DMS53 (cell line): ENCODE results near the gene RASGRP4.
"Not testable (repeated sequence)": the region's sequence is repeated elsewhere in the genome, so short reads cannot be mapped to it uniquely, and the experiment has no call there.

Experiments used
- DNase-seq: peaks from one replicate; lab custom pipeline; 2025; lab: John Stamatoyannopoulos, UW

The RASGRP4 gene

GRCh38 chr19:38448225-38448624 lies 22.2 kb upstream of the RASGRP4 start:
- no peak for DNase-seq

DNA sequence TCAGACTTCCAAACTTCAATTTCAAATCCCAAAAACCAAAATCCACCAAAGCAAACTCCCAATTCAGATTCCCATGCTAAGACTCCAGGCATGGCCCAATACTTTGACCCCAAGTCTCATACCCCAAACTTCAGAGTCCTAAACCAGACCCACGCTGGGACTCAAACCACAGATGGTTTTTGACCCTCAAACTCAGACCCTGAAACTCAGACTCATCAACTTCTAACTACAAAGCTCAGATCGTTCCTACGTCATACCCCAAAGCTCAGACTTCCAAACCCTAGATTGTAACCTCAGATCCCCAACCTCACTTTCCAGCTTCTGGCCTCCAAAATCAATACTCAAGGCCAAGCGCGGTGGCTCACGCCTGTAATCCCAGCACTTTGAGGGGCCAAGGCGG lies 19.3 kb upstream of the RASGRP4 start:
- no peak for DNase-seq

DNA sequence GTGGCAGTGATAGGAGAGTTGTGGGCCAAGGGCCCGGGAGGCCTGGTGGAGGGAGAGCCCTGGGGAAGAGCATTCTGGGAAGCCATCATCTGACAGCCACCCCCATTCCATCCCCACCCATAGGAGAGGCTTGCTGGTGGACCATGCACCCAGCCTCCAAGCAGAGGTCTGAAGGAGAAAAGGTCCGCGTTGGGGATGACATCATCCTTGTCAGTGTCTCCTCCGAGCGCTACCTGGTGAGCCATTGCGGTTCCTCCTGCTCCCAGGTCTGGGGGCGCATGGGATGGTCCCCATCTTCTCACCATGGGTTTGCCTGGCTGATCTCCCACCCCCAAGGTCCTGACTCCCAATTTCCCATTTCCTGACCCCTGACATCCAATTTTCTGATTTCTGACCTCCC lies 18.0 kb upstream of the RASGRP4 start:
- peak; percentile 36 for DNase-seq

DNA sequence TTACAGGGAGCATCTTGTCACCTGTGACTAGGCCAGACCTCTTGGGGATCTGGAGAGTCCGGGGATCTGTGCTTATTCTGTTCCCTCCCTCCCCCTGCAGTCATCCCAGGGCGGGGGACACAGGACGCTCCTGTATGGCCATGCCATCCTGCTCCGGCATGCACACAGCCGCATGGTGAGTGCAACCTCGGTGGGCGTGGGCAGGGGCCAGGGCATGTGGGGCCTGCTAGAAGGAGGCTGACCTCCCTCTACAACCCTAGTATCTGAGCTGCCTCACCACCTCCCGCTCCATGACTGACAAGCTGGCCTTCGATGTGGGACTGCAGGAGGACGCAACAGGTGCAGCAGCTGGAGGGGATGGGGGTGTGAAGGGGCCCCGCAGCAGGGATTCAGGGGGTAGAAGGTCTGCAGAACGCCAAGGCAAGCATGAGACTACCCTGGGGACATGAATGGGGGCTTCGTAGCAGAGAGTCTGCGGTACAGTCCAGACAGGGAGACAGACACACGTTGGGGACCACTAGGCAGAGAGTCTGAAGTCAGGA lies 17.5 kb upstream of the RASGRP4 start:
- DNase-seq: peak; percentile 30

- DNase-seq: no peak
Observed at GRCh38 chr19:38442736-38443135, 16.7 kb upstream of the RASGRP4 start.

DNA sequence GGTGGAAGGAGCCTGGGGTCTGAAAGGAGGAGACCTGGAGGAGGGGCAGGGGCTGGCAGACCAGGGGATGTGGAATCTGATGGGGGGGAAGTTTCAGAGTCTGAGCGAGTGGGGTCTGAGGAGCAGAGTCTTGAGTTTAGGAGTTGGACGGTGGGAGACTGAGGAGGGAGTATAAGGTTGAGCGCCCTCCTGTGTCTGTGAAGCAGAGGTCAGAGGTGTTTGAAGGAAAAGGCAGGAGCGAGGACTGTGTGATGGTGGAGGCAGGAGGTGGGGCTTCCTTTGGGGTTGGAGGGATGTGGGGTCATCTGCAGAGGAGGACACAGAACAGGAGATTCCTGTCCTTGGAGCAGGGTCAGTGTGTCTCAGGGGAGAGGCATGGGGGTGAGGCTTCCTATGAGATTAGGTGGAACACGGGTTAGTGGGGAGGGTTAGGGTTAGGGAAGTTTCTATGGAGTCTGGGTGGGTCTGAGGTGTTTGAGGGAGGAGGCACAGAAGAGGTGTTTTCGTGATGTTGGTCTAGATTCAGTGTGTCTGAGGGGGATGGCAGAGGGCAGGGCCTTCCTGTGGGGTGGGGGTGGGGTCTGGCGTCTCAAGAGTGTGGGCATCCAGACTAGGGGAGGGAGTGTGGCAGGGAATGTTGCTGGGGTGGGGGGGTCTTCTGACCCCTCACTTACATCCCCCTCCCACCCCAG lies 15.8 kb upstream of the RASGRP4 start:
- DNase-seq: peak; percentile 35

- DNase-seq: no peak
Observed at GRCh38 chr19:38440592-38440991, 14.6 kb upstream of the RASGRP4 start.

GRCh38 chr19:38437917-38438316 lies 11.9 kb upstream of the RASGRP4 start:
- DNase-seq: no peak

DNA sequence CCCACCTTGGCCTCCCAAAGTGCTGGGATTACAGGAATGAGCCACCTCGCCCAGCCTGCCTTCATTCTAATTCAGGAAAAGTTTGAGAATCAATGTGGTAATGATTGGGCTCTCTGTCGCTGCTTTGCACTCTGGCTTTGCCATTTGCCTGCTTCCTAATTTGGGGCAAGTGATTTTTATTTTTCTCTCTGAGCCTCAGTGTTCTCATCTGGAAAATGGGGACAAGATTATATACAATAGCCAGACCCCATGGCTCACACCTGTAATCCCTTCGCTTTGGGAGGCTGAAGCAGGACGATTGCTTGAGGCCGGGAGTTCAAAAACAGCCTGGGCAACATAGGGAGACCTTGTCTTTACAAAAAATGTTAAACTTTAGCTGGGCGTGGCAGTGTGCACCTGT lies 11.3 kb upstream of the RASGRP4 start:
- DNase-seq: no peak

GRCh38 chr19:38434549-38435051 lies 8.6 kb upstream of the RASGRP4 start:
- DNase-seq: no peak

DNA sequence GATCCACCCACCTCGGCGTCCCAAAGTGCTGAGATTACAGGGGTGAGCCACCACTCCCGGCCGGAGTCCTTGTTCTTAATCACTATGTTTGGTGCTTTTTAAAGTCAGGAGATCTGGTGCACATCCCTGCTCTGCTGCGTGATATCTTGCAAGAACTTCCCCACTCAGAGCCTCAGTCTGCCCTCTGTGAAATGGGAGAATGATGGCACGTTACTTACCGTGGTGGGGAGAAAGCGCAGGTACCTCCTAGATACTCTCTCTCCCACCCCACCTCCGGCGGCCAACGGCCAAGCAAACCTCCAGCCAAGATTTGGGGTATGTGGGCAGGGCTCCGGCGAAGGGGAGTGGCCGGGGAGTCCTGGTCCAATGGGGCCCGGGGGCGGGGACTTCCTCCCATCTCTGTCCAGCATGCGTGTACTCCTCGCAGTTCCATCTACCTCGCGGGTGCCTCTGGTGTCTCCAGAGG lies 7.3 kb upstream of the RASGRP4 start, which contains the start of gene RYR1:
RYR1 (plus strand) TSS at position 424 of the 466 bp plus-strand sequence. CDS start 139 bp downstream, outside the sequence.
- no peak for DNase-seq

DNA sequence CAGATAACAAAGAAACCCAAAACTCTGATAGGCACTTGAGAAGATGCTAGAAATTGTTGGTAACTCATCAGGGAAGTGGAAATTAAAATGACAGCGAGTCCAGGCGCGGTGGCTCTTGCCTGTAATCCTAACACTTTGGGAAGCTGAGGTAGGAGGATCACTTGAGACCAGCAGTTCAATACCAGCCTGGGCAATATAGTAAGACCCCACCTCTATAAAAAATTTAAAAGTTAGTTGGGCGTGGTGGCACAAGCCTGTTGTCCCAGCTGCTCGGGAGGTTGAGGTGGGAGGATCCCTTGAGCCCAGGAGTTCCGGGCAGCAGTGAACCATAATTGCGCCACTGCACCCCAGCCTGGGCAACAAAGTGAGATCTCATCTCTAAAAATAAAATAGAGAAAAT lies 4.9 kb upstream of the RASGRP4 start:
- DNase-seq: no peak

- DNase-seq: no peak
Observed at GRCh38 chr19:38429811-38430156, 3.8 kb upstream of the RASGRP4 start.

DNA sequence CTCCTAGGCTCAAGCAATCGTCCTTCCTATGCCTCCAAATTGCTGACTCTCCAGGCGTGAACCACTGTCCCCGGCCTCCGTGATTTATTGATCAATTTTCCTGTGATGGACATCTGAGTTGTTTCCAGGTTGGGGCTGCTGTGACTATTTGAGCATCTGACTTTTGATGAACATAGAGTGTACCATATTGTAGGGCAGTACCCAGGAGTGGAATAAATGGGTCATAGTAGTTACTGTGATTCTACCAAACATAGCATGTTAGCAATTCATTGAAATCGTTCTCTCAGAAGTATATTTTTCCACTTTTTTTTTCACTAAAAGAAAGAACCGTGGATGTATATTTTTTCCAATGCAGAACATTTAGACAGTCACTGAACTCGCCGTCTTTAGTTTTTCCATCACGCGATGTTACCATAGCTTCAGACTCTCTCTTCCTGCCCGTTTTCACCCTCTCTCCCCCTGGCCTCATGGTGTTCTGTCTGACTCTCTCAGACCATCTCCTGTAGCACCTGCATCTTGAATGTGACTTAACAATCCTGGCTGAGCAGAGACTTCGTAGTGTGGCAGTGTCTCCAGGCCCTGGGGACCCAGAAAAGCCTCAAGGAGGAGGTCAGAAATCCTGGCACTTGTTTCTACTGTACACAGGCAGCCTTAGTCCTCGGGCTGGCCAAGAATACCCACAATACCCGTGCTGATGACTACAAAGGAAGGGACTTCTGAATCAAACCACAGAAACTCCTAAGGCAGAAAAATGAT lies 3.2 kb upstream of the RASGRP4 start:
- no peak for DNase-seq

DNA sequence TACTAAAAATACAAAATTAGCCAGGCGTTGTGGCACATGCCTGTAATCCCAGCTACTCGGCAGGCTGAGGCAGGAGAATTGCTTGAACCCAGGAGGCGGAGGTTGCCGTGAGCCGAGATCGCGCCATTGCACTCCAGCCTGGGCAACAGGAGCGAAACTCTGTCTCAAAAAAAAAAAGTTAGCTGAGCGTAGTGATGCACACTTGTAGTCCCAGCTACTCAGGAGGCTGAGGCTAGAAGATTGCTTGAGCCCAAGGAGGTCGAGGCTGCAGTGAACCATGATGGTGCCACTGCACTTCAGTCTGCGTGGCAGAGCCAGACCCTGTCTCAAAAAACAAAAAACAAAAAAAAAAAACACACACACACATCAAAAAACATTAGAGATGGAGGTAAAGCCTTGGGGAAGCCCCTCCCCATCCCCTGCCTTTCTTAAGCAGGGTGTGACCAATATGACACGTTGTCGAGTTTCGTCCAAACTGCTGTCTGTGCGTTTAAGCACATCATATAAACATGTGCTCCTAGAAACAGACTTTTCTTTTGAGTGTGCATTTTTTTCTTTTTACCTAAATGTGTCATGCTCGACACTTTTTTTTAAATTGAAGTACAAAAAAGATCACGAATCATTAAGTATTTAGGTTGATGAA lies 1.1 kb upstream of the RASGRP4 start:
- not testable (repeated sequence) for DNase-seq

- DNase-seq: no peak
Observed at GRCh38 chr19:38425222-38425809, 703 bp downstream of the RASGRP4 start.

DNA sequence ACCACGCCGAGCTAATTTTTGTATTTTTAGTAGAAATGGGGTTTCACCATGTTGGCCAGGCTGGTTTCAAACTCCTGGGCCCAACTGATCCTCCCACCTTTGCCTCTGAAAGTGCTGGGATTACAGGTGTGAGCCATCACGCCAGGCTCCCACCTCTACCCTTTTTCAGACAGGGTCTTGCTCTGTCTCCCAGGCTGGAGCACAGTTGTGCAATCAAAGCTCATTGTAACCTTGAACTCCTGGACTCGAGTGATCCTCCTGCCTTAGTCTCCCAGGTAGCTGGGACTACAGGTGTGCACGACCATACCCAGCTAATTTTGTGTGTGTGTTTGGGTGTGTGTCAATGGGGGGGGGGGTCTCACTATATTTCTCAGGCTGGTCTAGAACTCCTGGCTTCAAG lies 1.7 kb downstream of the RASGRP4 start:
- DNase-seq: no peak

DNA sequence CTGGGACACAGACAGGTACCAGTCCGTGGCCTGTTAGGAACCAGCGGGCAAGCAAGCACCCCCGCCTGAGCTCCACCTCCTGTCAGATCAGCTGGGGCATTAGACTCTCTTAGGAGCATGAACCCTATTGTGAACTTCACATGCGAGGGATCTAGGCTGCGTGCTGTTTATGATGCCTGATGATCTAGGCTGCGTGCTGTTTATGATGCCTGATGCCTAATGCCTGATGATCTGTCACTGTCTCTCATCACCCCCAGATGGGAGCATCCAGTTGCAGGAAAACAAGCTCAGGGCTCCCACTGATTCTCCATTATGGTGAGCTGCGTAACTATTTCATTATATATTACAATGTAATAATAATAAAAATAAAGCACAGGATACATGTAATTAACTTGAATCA lies 3.6 kb downstream of the RASGRP4 start:
- no peak for DNase-seq

DNA sequence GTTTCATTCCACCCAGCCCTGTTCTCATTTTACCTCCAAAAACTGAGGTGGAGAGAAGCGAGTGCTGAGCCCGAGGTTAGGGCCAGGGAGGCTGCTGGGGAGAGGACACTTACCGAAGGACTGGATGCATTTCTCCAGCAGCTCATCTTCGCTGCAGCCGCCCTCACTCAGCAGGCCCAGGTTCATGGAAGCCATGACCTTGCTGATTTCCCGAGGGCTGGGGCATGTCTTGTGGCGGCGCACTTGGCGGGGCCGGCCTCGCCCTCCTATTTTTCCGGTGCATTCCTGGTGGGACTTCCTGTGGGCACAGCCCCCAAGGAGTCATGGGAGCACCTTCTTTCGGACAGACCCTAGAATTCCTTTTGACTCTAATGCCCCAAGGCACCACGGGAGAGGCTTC lies 4.2 kb downstream of the RASGRP4 start:
- DNase-seq: no peak

DNA sequence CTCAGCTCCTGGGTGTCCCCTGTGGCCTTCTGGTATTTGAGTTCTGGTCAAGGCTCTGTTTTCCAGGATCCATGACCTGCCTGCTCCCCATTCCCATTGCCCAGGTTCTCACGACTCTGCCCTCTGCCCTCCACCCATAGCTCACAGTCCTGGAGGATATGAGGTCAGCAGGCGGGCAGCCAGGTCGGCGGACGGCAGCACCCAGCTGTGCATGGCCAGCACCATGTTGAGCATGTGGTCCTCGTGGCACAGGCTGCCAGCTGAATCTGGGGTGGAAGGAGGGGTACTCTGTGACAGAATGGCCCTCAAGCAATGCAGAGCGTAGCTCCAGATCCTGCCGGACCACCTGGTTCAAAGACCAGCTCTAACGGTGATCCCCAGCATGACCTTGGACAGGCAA lies 5.1 kb downstream of the RASGRP4 start:
- DNase-seq: no peak

- DNase-seq: peak; percentile 73
Observed at GRCh38 chr19:38417544-38418506, 8.2 kb downstream of the RASGRP4 start.
